Eye (tissue), 1 donor: Measurements from ENCODE around the gene RASSF7.
"Not testable (repeated sequence)": the region's sequence is repeated elsewhere in the genome, so short reads cannot be mapped to it uniquely, and the experiment has no call there.

Experiments used
- DNase-seq: peaks from one replicate; pipeline ENCODE4 v3.0.0-alpha.2; 2015

RASSF7 gene

DNA sequence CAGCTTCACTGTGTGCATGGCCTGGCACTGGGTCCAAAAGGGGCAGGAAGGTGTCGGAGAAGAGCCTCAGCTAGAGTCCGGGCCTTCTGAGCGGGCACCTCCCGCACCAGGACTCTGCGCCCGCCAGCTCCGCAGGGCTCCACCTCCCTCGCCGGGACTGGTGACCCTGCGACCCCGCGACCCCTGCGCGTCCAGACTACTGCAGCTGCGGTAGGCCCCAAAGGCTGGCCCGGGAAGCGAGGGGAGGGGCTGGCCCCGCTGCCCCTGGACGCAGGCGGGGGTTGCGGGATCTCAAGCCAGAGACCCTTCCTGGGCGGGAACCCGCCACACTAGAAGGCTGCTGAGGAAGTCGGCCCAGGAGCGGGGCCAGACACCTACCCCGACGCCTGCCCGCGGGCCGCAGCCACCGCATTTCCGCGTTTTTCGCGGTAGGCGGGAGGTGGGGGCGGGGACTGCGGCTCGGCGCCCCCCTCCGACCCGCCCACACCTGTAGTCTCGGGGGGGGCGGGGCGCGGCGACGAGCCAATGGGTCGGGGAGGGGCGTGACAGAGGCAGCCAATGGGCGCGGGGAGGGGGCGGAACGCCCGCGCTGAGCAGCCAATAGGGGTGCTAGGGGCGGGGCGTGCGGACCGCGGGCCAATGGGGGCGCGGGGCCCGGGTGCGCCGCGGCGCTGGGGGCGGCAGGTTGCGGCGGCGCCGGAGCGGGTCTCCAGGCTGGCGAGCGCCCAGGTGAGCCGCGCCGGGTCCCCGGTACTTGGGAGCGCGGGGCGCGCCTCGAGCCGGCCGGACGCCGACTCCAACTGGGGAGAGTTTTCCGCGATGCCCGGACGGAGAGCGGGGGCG, at the start of gene RASSF7, which contains the start of gene LMNTD2:
RASSF7 (plus strand) TSS at position 666 of the 843 bp plus-strand sequence. CDS start 799 bp downstream, outside the sequence.
LMNTD2 (minus strand) TSS at position 434 of the 843 bp plus-strand sequence; CDS start at position 412, 22 bp downstream.
- DNase-seq = peak; percentile 95

GRCh38 chr11:512761-513595, 47.8 kb upstream of the RASSF7 start:
- no peak for DNase-seq

GRCh38 chr11:514606-515005, 46.2 kb upstream of the RASSF7 start:
- DNase-seq = no peak

GRCh38 chr11:515131-515530, 45.6 kb upstream of the RASSF7 start:
- DNase-seq = no peak

DNA sequence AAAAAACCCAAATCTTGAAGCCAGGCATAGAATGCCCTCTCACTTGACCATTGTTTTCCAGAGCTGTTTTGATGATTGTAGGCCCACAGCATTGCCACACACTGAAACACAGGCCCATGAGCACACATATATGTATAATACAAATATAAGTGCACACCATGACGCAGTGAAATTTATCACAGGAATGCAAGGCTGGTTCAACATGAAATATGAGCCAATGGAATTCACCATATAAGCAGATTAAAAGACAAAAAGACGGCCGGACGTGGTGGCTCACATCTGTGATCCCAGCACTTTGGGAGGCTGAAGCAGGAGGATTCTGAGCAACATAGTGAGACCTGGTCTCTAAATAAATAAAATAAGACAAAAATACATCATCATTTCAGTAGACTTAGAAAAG, 44.4 kb upstream of the RASSF7 start:
- DNase-seq = no peak

GRCh38 chr11:516918-517685, 43.7 kb upstream of the RASSF7 start:
- DNase-seq = not testable (repeated sequence)

GRCh38 chr11:518463-519202, 42.1 kb upstream of the RASSF7 start:
- peak; percentile 94 for DNase-seq

GRCh38 chr11:520428-521176, 40.2 kb upstream of the RASSF7 start:
- DNase-seq = no peak

GRCh38 chr11:521177-521688, 39.5 kb upstream of the RASSF7 start:
- DNase-seq = no peak

DNA sequence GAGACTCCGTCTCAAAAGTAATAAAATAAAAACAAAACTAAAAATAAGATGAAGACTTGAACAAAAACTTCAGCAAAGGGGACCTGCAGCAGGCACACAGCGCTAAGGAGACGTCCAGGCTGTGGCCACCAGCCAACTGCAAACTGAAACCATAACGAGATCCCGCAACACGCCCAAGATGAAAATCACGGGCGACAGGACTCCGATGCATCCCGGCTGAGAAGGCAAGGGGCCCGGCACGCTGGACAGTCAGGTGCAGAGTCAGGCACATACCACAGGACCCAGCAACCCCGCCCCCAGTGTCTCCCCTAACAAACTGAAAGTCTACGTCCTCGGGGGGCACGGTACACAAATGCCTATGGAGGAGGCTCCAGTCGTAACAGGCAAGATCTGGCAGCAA, 34.6 kb upstream of the RASSF7 start:
- no peak for DNase-seq

DNA sequence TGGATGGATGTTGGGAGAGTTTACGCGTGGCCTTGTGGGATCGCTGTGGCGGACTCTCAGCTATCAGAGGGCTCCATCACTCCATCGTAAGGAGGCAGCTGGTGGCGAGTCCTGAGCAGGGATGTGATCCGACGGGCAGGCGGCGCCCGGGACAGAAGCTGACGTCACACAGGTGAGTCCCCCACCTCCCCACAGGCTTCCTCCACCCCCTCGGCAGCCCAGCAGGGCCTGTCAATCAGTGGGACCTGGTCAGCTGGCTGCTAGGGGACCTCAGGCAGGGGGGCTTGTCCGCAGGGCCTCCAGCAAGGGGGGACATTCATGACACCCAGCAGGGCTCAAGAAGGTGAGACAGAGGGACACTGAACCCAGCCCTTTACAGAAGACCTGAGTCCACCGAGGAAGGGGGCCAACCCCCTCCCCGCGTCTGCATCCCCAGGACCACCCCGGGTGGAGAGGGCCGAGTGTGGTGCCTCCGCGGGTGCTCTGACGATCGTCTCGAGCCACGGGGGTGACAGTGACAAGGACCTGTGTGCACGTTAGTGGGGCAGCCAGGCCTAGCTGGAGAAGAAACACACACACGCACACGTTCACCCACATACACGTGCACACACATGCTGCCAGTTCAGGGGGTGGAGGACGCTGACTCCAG, 32.5 kb upstream of the RASSF7 start:
- no peak for DNase-seq

GRCh38 chr11:528815-529727, 31.7 kb upstream of the RASSF7 start:
- peak; percentile 39 for DNase-seq

- no peak for DNase-seq
These were observed 30.9 kb upstream of the RASSF7 start for GRCh38 chr11:529728-530411.

GRCh38 chr11:530960-531831, 29.6 kb upstream of the RASSF7 start:
- no peak for DNase-seq

DNA sequence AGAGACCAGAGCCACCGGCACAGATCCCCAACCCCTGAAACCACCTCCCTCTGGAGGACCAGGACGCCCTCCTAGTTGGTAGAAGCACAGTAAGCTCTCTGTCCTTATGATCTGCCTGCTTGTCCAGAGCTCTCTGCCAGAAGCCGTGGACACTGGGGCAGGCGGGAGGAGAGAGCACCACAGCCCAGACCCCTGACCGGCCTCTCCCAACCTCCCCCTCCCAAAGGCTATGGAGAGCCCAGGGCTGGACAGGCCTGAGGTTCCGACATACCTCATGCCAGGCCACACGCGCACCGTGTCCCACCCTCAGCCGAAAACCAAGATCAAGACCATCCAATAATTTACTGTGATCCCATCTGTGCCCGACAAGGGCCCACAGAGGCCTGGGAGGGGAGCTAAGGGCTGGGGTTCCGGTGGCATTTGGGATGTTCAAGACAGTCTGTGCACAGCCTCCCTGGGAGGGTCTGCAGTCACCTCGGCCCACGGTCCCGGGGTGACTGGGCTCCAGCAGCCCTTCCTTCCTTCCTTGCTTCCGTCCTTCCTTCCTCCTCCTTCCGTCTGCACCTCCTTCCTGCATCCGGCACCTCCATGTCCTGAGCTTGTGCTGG, 28.7 kb upstream of the RASSF7 start:
- DNase-seq = no peak

- DNase-seq = no peak
These were observed 28.2 kb upstream of the RASSF7 start for GRCh38 chr11:532527-532985.

DNA sequence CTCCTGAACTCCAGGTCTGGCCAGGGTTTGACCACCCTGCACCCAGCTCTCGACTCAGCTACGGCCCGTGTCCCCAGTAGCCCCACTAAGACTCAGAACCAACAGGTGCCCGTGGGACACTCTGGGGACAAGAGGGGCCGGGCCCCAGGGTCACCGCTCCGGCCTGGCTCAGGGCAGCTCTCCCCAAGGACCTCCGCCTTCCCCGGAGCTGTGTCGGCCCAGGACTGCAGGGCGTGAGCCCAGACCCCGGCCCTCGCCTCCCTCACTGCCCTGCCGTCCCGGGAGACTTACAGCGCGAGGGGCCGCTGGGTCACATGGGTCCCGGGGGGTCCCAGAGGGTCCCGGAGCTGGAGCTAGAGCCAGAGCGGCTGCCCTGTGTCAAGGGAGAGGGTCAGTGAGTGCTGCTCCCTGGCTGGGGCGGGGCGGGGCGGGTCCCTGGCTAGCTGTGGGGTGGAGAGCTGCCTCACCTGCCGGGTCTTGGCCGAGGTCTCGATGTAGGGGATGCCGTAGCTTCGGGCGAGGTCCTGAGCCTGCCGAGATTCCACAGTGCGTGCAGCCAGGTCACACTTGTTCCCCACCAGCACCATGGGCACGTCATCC, 27.7 kb upstream of the RASSF7 start:
- DNase-seq = no peak
